ENCODE data around the gene PLD1.

The PLD1 gene

DNA sequence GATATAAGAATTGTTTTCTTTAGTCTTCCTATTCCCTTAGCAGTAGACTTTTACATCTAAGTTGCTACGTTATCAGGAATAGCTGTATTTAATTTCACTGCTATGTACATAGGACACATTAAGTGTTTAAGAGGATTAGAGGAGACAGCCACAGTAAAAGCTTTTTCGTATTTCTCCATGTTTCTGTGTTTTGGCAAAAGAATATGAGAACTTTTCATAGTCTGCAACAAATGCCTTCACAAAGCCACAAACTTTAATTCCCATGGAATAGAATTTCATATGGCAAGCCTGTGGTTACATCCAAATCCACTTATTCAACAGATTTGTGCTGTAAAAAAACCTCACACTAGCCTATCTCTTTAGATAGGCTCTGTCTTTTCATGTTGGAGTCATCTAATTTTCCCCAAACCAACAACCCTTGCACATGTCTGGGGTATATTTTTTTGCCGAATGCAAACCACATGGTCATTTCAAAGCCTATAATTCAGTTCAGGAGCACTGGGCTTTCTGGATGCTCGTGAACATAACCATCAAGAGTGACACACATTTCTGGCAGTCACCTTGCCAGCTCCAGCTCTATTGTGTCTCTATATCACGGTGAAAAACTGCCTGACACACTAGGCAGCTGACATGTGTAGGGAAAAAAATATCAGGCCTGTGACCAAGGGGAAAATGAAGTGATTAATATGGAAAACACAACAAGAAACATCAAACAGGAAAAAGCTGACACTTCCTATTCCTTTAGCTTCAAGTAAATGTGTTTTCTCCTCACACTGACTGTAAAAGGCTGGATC is 19.2 kb downstream of the PLD1 start:
- no peak for FAIRE-seq

DNA sequence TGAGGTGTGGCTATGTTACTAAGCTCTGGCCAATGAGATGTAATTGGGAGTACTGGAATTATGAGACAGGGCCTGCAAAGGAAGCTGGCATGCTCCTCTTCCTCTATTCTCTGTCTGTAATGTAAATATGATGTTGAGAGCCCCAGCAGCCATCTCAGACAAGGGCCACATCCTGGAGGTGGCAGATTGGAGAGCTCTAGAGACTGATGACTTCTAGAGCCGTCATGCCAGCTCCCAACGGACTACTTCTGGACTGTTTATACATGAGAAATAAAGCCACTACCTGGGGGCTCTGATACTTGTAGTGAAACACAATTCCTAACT is 19.7 kb downstream of the PLD1 start:
- no peak for FAIRE-seq

DNA sequence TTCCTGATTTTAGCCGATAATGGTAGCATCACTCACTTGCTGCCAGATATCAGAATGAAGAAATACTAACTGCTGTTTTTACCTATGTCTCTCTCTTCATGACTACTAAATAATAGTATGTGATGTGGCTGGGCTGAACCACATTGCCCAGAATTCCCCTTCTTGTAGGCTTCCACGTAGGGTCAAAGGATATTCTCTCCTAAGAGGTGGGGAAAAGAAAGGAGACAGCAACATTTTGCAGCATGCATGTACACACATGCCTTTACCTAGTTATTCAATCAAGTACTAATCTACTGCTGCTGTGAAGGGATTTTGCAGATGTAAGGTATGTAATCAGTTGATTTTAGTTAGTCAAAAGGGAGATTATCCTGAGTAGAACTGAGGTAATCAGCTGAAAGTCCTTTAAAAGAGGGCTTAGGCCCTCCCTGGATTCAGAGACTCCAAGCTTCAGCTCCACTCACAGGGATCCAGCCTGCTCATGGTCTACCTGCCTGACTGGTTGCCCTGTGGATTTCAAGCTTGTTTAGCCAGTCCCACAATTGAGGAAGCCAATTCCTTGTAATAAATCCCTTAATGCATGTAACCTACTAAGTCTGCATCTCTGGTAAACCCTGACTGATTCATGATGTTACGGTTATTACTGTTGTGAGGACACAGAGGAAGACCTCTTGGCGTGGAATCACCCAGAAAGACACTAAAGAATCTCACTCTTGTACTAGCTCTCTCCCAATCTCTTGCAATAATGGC is 20.4 kb downstream of the PLD1 start:
- no peak for FAIRE-seq

DNA sequence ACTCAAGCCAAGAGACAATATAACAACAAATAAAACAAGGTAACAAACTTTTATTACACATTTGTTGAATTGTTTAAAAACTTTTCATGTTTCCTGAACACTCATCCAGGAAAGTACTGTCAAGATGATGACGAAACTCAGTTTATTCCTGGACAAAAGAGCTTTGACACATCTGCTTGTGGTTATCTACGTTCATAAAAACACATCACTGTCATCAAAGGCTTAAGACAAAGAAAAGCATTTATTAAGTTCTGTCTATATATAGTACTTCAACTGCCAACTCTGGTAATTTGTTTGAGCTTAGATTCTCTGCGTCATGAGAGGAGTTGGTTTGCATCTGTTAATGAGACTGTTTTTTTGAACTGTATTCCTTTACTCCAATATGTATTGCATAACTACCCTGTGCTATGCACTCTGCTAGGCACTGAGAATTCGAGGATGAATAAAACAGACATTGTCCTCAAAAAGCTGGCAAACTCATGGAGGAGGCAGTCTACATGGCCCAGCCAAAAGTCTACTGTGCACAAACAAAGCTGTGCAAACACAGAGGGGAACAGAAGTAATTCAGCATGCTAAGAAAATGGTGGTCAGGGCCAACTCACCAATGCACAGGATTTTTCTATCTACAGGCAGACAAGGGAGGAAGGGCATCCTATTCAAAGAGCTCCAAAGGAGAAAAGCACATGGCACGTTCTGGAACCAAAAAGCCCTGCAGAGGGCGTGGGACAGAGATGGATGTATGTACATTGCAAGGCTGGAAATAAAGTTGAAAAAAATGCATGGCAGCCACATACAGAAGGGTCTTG is 21.5 kb downstream of the PLD1 start:
- FAIRE-seq, result no peak

DNA sequence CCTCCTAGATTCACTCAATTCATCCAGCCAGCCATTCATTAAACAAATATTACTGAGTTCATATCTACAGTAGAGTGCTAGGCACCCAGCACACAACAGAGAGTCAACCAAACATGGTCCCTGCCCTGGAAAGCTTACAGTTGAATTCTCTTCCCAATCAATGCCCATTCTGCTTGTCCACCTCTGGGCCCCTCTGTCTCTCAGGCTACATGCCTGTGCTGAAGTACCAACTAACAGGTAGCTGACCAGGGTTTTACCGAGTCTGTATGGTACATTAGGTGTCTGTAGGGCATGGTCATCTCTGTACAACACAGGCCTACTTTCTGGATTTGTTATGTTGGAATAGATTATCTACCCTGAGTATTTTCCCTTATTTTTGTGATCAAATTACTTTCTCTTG is 23.3 kb downstream of the PLD1 start:
- no peak for FAIRE-seq

DNA sequence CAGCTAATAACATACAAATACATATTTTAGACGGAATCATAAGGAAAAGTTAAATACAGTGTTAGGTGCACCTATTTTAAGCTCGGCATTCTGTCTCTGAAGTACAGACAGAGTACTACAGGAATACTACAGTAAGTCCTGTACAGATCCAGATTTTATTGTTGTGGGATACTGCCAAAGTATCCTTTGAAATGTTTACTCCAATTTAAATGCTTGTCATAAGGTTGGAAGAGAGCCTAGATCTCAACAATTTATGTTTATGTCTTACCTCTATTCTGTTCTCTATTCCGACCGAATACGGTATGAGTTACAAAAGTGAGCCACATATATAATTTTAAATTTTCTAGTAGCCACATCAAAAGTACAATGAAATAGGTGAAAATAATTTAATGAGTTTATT is 25.3 kb downstream of the PLD1 start:
- no peak for FAIRE-seq

DNA sequence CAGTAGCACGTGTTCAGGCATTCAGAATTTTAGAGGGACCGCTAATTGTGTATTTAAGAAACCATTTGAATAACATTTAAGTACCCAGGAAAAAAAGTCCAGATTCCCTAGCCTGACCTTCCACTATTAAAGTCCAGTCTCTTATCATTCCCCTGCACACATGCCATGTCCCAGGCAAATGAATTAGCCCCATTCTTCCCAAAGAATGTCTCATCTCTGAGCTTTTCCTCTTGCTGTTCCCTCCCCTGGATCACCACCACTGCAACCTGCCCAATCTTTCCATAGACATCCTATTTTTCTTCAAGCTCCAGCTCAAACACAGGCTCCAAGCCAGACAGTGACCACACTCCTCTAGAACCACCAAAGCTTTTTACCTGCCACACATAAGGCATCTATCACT is 25.9 kb downstream of the PLD1 start:
- no peak for FAIRE-seq

DNA sequence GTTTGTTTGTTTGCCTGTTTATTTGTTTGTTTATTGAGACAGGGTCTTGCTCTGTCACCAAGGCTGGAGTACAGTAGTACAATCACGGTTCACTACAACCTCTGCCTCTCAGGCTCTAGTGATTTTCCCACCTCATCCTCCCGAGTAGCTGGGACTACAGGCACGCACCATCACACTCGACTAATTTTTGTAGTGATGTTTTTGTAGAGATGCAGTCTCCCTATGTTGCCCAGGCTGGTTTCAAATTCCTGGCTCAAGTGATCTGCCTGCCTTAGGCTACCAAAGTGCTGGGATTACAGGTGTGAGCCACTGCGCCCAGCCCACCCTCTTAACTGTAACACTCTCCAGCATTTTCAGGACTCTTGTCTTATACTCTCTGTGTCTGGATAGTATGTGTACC is 26.7 kb downstream of the PLD1 start:
- no peak for FAIRE-seq

DNA sequence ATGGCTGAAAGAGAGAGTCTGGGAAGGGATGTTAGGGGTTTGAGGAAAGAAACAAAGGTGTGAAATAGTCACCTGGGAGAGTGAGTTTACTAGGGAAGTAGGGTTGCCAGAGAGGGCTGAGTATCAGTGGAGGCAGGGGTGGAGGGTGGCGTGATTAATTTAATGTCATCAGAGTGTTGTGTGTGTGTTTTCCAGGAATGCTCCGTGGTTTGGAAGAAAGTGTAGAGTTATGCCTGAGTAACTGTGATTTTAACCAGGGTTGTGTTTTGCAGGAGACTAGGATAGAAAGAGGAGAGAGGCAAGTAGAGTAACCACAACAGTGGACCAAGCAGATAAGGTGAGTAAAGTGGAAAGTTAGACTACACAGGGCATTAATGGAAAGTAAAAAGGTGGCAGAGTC is 27.2 kb downstream of the PLD1 start:
- FAIRE-seq, result no peak

DNA sequence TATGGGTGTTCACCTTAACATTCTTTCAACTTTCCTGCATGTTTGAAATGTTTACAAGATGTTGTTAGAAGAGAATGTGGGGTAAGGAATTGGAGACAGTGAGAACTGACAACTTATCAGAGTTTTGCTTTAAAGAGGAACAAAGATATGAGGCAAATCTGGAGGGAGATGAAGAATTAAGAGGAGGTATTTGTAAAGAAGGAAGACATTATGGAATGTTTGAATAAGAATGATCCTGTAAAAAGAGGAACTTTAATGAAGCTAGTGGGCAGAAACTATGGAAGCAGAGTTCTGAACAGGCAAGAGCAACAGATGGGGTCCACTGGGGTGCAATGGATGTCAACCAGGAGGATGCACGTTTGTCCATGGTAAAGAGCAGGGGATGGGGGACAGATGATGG is 27.7 kb downstream of the PLD1 start:
- no peak for FAIRE-seq

DNA sequence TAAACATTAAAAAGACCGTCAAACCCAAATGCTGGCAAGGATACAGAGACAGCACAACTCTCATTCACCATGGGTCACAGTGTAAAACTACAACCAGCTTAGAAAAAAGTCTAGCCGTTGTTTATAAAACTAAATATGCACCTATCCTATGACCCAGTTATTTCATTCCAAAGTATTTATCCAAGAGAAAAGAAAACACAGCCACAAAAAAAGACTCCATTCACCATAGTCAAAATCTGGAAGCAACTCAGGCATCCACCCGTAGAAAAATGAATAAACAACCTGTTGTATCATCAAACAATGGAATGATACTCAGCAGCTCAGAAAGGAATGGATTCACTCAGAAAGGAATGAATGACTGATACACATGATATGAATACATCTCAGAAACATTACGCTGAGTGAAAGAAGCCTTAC is 28.6 kb downstream of the PLD1 start:
- no peak for FAIRE-seq

DNA sequence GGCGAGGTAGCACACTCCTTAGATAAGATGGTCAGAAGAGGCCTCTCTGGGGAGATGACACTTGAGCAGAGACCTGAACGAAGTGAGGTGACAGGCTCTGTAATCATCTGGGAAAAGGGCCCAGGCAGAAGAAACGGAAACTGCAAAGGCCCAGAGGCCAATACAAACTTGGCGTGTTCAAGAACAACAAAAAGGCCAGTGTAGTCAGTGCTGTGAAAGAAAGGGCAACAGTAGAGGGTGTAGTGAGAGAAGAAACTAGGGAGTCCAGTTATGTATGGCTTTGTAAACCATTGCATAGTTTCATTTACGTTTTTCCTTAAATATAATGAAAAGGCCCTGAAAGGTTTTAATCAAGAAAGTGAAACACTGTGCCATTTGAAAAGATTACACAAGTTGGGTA is 31.8 kb downstream of the PLD1 start:
- FAIRE-seq, result no peak

DNA sequence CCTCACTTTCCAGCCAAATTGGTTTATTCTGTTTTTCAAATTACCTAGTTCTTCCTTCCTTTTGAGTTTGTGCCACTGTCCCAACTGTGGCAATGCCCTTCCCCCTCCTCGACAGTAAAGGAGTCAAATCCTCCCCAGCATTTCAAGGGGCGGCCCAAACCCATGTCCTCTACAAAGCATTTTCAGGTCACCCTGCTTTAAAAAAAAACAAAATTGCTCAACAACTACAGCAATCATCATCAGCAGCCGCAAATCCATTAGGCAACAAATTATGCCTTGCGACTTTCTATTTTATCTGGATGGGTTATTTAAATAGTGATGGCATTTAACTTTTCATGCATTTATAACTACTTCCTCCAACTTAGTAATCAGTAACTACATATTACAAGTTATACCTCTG is 32.7 kb downstream of the PLD1 start:
- FAIRE-seq, result no peak

DNA sequence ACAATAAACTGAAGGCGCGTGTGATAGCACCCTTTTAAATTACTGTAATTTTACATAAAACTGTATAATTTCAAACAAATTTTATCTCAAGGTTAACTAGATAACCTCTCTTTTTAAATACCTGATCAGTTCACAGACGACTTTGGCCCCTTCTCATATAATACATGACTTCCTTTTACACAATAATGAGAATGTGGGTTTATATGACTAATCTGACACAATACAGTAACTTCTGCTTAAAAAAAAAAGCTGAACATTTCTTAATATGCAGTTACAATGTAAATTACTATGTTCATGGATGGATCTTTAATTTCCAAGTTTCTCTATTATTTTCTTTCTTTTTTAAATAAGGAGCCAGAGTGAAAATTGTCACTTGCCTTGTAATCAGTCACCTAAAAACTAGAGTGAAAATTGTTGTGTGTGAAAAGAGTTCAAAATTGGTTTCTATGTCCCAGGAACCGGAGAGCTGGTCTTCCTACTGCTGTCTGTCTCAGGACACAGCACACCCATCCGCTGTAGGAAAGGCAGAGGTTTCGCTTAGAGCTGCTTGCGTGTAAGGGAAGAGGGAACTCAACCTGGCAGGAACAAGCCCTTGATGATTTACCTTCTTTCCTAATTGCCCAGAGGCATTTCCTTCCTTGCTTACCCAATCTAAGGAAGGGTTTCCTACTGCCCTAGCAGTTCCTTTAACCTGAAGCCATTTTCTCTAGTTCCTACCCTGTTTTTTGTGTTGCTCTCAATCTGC is 33.3 kb downstream of the PLD1 start:
- no peak for FAIRE-seq

DNA sequence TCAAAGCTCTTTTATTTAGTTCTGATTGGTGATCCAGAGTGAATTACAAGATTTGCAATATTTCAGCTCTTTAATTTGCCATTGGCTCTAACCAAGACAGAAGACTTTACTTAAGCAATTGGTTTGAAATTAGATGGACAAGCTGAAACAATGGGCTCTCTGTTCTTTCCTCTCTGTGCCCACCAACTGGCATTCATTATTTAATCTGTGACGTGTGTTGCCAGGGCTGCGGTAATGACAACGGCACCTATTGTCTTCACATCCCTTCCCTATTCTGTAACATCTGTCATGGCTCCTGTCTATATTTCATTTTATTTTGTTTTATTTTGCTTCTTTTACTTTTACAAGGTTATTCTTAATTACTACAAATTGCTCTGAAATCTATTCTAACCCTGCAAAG is 33.9 kb downstream of the PLD1 start:
- FAIRE-seq, result no peak

DNA sequence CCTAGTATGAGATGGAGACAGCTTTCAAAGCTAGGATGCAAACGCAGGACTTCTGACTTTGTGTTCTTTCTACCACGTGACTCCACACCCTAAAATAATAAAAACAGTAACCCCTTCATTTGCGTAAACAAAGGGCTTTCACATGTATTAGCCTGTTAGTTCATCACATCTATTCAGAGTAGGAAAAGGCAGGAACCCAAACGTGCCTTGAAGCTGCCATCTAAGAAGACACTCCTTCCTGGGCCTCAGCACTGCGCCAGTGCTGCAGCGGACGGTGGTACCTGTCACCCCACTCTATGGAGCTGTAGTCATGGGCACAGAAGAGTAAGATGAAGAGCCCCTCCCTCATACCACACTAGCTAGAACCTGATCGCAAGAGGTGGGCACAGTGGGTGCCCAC is 34.3 kb downstream of the PLD1 start:
- FAIRE-seq, result no peak

DNA sequence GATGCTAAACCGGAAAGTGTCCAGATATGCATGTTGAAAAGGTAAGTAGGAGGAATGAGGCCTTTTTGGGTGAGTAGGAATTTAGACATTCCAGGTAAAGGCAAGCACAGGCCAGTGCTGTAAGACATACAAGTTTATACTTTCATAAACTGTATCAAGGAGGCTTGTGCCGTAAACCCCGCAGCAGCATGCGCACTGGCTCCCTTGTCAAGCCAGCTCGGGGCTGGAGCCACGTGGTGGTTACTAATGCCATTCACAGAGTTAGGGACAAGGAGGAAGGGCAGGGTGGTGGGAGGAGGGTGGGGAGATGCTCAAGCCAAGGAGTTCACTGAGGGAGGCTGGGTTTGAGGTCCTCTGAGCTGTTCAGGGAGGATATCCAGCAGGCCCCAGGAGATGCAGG is 35.8 kb downstream of the PLD1 start:
- no peak for FAIRE-seq

DNA sequence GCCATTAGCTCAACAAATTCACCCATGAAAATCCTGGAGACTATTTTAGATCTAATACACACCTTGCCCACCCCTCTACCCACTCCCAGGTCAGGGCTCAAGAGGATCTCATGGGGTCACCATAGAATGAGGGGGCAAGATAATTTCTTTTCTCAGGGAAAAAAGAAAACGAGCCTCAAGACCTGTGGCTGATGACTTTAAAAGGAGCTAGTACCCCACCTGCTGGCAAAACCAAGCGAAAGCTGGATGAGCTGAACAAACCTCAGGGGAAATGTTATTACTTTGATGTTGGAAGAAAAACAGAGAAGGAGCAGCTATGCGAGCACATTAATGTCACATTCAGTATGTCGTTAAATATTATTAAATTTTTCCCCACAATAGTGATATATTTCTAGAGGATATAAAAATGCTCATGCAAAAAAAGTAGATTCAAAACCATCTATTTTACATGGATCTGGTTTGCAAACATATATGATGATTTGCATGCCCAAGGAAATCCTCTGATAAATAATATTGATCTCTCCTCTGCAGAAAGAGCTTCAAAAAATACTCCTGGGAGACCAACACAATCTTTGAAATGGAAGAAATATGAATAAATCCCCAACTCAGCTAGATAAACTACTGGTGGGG is 37.7 kb downstream of the PLD1 start:
- FAIRE-seq, result no peak

DNA sequence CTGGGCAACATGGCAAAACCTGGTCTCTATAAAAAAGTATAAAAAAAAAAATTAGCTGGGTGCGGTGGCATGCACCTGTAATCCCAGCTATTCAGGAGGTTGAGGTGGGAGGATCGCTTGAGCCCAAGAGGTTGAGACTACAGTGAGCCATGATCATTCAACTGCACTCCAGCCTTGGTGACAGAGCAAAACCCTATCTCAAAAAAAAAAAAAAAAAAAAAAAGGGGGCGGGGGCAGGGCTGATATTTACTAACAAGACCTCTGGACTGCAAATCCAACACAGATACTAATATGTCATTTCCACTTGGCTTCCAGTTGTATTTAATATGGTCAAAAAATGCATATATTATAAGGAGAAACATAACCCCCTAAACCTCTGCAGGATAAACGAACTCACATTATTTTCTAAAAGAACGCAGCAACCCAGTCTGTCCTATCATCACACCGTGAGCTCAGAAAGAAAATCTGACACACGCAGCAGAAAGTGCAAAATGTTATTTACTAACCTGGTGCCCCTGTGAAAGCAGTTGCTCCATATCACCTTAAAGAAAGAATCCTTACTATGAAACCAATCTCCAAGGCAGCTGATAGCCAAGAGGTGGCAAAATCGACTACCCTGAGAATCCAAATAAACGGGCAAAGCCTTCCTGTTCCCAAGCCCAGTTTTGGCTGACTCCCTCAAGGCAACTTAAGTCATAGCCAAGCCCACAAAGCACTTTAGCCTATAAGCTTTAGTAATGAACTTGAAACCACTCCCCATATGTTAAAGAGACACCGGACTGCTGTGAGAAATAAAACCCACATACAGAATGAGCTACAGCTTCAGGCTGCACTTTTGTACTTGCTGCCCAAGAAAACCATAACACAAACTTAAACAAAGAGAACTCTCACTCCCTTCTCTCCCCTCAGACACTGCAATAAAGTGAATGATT is 39.3 kb downstream of the PLD1 start:
- FAIRE-seq, result no peak

DNA sequence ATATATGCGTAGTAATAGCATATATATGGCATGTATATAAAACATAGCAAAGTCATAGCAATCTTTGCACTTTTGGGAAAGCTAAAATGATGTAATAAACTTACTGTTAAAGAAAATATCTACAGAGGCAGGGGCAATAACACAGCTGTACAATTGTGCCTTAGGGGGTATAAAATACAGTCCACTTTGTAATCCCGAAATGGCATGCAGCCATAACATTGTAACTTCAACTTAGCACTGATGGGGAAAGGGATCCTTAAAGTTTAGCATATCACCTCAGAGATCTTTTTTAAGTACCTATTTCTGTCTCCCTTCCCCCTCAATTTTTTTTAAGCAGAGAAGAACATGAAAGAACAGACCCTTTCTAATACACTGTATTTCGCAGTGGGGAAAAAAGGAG is 40.8 kb downstream of the PLD1 start:
- no peak for FAIRE-seq

DNA sequence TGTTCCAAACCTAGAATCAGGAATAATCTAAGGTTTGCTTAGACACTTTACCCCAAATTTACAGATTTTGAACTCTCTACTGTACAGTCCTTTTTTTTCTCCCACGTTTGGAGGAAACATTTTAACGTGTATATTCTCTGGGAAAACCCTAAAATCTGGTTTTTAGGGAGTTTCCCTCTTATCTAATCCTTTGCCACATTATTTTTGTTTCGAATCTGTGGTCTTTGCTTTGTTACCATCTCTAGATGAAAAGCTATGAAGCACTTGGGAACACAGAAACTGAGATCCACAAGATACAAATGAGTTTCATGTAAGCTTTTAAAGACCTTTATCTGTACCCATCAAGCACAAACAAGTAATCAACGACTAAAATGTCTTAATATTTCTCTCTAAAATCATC is 41.3 kb downstream of the PLD1 start:
- no peak for FAIRE-seq

All from colon (tissue), 2 donors.